AG20443 (cell line): Measurements from ENCODE around the gene KAT5.
A peak's percentile ranks its signal among the peaks of the same experiment; 100 is the strongest.
"Not testable (repeated sequence)": the region's sequence is repeated elsewhere in the genome, so short reads cannot be mapped to it uniquely, and the experiment has no call there.

Experiments
- DNase-seq: peaks from one replicate; pipeline ENCODE4 v3.0.0; 2012; ENCODE audit warnings: low spot score, mixed read lengths

Gene KAT5

GRCh38 chr11:65711785-65712632 lies at the start of gene KAT5:
KAT5 (plus strand) TSS chr11:65712252; CDS start chr11:65712268, 16 bp downstream.
- DNase-seq: peak; percentile 95

GRCh38 chr11:65662799-65663638 lies 49.0 kb upstream of the KAT5 start, which contains the start of gene RELA:
RELA (minus strand) TSS chr11:65662916; CDS start chr11:65662832, 84 bp downstream.
- peak; percentile 97 for DNase-seq

GRCh38 chr11:65663639-65664200 lies 48.3 kb upstream of the KAT5 start:
- peak; percentile 75 for DNase-seq

- DNase-seq: no peak
Measured at GRCh38 chr11:65672180-65672860, 39.7 kb upstream of the KAT5 start.

- no peak for DNase-seq
Measured at GRCh38 chr11:65672982-65673381, 39.1 kb upstream of the KAT5 start.

GRCh38 chr11:65680192-65680743 lies 31.8 kb upstream of the KAT5 start:
- DNase-seq: no peak

- DNase-seq: not testable (repeated sequence)
Measured at GRCh38 chr11:65683480-65683879, 28.6 kb upstream of the KAT5 start.

GRCh38 chr11:65685981-65686380 lies 26.1 kb upstream of the KAT5 start:
- no peak for DNase-seq

GRCh38 chr11:65691847-65692246 lies 20.2 kb upstream of the KAT5 start:
- DNase-seq: not testable (repeated sequence)

- DNase-seq: no peak
Measured at GRCh38 chr11:65692367-65692766, 19.7 kb upstream of the KAT5 start.

GRCh38 chr11:65695459-65696241 lies 16.4 kb upstream of the KAT5 start:
- DNase-seq: no peak

GRCh38 chr11:65696802-65697552 lies 15.1 kb upstream of the KAT5 start:
- no peak for DNase-seq

GRCh38 chr11:65698205-65698604 lies 13.8 kb upstream of the KAT5 start:
- DNase-seq: no peak

GRCh38 chr11:65699306-65699705 lies 12.7 kb upstream of the KAT5 start:
- DNase-seq: no peak

- DNase-seq: no peak
Measured at GRCh38 chr11:65700399-65700798, 11.7 kb upstream of the KAT5 start.

GRCh38 chr11:65701686-65702085 lies 10.4 kb upstream of the KAT5 start:
- no peak for DNase-seq

GRCh38 chr11:65703846-65704245 lies 8.2 kb upstream of the KAT5 start:
- no peak for DNase-seq

- not testable (repeated sequence) for DNase-seq
Measured at GRCh38 chr11:65706303-65706763, 5.7 kb upstream of the KAT5 start.

- not testable (repeated sequence) for DNase-seq
Measured at GRCh38 chr11:65707002-65707401, 5.0 kb upstream of the KAT5 start.

GRCh38 chr11:65708451-65708850 lies 3.6 kb upstream of the KAT5 start:
- no peak for DNase-seq
